Left colon (tissue), 2 donors: ENCODE measurements around the gene IGF2R. TPM values are rescaled to one million over a fixed set of nuclear protein-coding genes. Genes with fewer than 3 reads are reported as not detected.
"Not testable (repeated sequence)": the region's sequence is repeated elsewhere in the genome, so short reads cannot be mapped to it uniquely, and the experiment has no call there.

ENCODE experiments used
- ATAC-seq: fragments of 200-7000 bp; cut with Tn5 transposase; one replicate; pipeline ENCODE4 v1.9.1; 2020; ENCODE audit warnings: mild to moderate bottlenecking, moderate library complexity
- DNase-seq, 2 donors: peaks; one replicate each; pipeline ENCODE4 v3.0.0-alpha.2; 2020
- intact Hi-C, 2 donors: fragments of 100-400 bp; cut with DNase I in 1 of 2; cut with micrococcal nuclease in 1 of 2; formaldehyde crosslinking; loops; one replicate each; pipeline versions ENCODE4 v1.11.2 to v1.14.0; 2022; cut with DNase I, micrococcal nuclease
- long read RNA-seq: library from polyadenylated mRNA; unstranded; transcript quantifications from one replicate; pipeline ENCODE4 v2.0.0, GENCODE V29; 2021
- total RNA-seq, 2 donors: library from RNA; stranded (reverse); fragmentation: NEBNext Ultra II Directional; extraction: Animal tissue kit (Norgen Biotek cat#: 25700); gene quantifications; one replicate each; pipeline ENCODE4 v1.2.1, GENCODE V29; 2021
- donor health status: DM: no; HTN: no; CAD: no.
- donor health status: DM: yes; HTN: yes; CAD: no.

The IGF2R gene
- total RNA-seq, result 100 to 1,000 TPM in 1 of 2 donors, 10 to 100 TPM in 1; 97.3 to 100 TPM
- long read RNA-seq, partial matches to known transcripts, result 56 of 62 reads
- long read RNA-seq, other reads (novel, unspliced or antisense), result 6 of 62 reads

GRCh38 chr6:159968295-159969203 is at the start of gene IGF2R:
Gene IGF2R (plus strand): TSS chr6:159969082. CDS start chr6:159969247, 165 bp downstream.
- intact Hi-C loops, result no loop called here
- ATAC-seq (peak; percentile 90), DNase-seq (peak; percentile 94 to 96)

- intact Hi-C loops, result no loop called here
- no peak for ATAC-seq
These were observed 49.1 kb upstream of the IGF2R start for GRCh38 chr6:159919800-159920199.

GRCh38 chr6:159924150-159924549 is 44.7 kb upstream of the IGF2R start:
- DNase-seq, intact Hi-C loops, ATAC-seq: not testable (repeated sequence)

More at GRCh38 chr6:159919800-159920199, 49.1 kb upstream of the IGF2R start:
- DNase-seq, result no peak

GRCh38 chr6:159926542-159927203 is 42.2 kb upstream of the IGF2R start:
- DNase-seq, result no peak
- ATAC-seq, result no peak
- intact Hi-C loops, result no loop called here

- peak in 1 of 2 donors; percentile 18 for DNase-seq
These were observed 39.1 kb upstream of the IGF2R start for GRCh38 chr6:159929819-159930218.

GRCh38 chr6:159931112-159931511 is 37.8 kb upstream of the IGF2R start:
- intact Hi-C loops, result no loop called here
- ATAC-seq, result no peak
- no peak for DNase-seq

More at GRCh38 chr6:159929819-159930218, 39.1 kb upstream of the IGF2R start:
- intact Hi-C loops, result no loop called here
- ATAC-seq, result no peak

GRCh38 chr6:159931846-159932245 is 37.0 kb upstream of the IGF2R start:
- ATAC-seq (no peak), DNase-seq (no peak)
- intact Hi-C loops, result no loop called here

- intact Hi-C loops, result no loop called here
- ATAC-seq (no peak), DNase-seq (no peak)
These were observed 35.8 kb upstream of the IGF2R start for GRCh38 chr6:159933077-159933476.

- no peak for DNase-seq
- intact Hi-C loops, result no loop called here
- ATAC-seq, result no peak
These were observed 34.7 kb upstream of the IGF2R start for GRCh38 chr6:159934181-159934580.

- intact Hi-C loops, result no loop called here
- no peak for DNase-seq
- ATAC-seq, result no peak
These were observed 33.8 kb upstream of the IGF2R start for GRCh38 chr6:159935065-159935464.

GRCh38 chr6:159935633-159936032 is 33.2 kb upstream of the IGF2R start:
- ATAC-seq (no peak), DNase-seq (no peak)
- intact Hi-C loops, result no loop called here

- intact Hi-C loops, result loop anchor here in 1 of 2 donors (10.0 kb wide), 1 partner anchor 75 kb away; no protein-coding TSS in a partner anchor
- DNase-seq (no peak), ATAC-seq (no peak)
These were observed 29.3 kb upstream of the IGF2R start for GRCh38 chr6:159939591-159940016.

- intact Hi-C loops, result loop anchor here in 1 of 2 donors (10.0 kb wide), 1 partner anchor 77 kb away; no protein-coding TSS in a partner anchor
- DNase-seq (no peak), ATAC-seq (peak; percentile 45)
These were observed 27.4 kb upstream of the IGF2R start for GRCh38 chr6:159941286-159942113.

- DNase-seq (no peak), ATAC-seq (peak; percentile 34)
- intact Hi-C loops, result loop anchor here in 1 of 2 donors (10.0 kb wide), 1 partner anchor 78 kb away; no protein-coding TSS in a partner anchor
These were observed 25.7 kb upstream of the IGF2R start for GRCh38 chr6:159943101-159943632.

GRCh38 chr6:159943968-159944598 is 24.8 kb upstream of the IGF2R start:
- DNase-seq, result no peak
- no peak for ATAC-seq
- intact Hi-C loops, result loop anchor here in 1 of 2 donors (10.0 kb wide), 1 partner anchor 79 kb away; no protein-coding TSS in a partner anchor

- ATAC-seq, result no peak
- intact Hi-C loops, result loop anchor here in 1 of 2 donors (10.0 kb wide), 1 partner anchor 81 kb away; no protein-coding TSS in a partner anchor
- DNase-seq, result no peak
These were observed 23.0 kb upstream of the IGF2R start for GRCh38 chr6:159945801-159946392.

- no peak for ATAC-seq
- intact Hi-C loops, result loop anchor here in 1 of 2 donors (10.0 kb wide), 1 partner anchor 82 kb away; no protein-coding TSS in a partner anchor
- DNase-seq, result no peak
These were observed 22.0 kb upstream of the IGF2R start for GRCh38 chr6:159946912-159947311.
